BJ (cell line): ENCODE data around the gene MARK2. TPM values are rescaled to one million over a fixed set of nuclear protein-coding genes. Genes with fewer than 3 reads are reported as not detected.

Experiments used
- CTCF ChIA-PET: fragments of 350-600 bp; formaldehyde crosslinking; extraction: SDS; loops from one replicate; lab custom pipeline; 2021; ENCODE audit warnings: antibody characterized with exemption, inconsistent platforms; lab: Yijun Ruan, JAX
- POLR2A ChIA-PET: fragments of 300-600 bp; sonication (Branson Sonifier 250); formaldehyde crosslinking; extraction: SDS; loops from one replicate; lab custom pipeline; 2021; ENCODE audit warnings: antibody characterized with exemption; lab: Charles Lee
- DNase-seq: peaks from one replicate; pipeline ENCODE4 v3.0.0-alpha.2; 2011; ENCODE audit warnings: low read depth
- H3K27me3 ChIP-seq: 2 replicates; pipeline ENCODE4 v1.6.0; 2011; ENCODE audit warnings: low read length; ENCODE audit not compliant: control insufficient read depth, insufficient read depth
- H3K36me3 ChIP-seq: 2 replicates; pipeline ENCODE4 v1.5.1; 2011; ENCODE audit warnings: low read length; ENCODE audit not compliant: control insufficient read depth, insufficient read depth
- H3K4me3 ChIP-seq: 2 replicates; pipeline ENCODE4 v1.5.1; 2011; ENCODE audit warnings: low read depth, mild to moderate bottlenecking, control low read depth, low read length
- polyA plus RNA-seq: library from polyadenylated mRNA; depleted of rRNA; stranded (reverse); fragments of >200 nt; gene quantifications from 2 replicates; pipeline ENCODE4 v1.2.3, GENCODE V29; 2011
- TF ChIP-seq, protein P1 (sequence below): IDR thresholded peaks from 2 replicates; pipeline ENCODE4 v1.5.1; 2011; ENCODE audit warnings: low read depth, mild to moderate bottlenecking, control low read depth, inconsistent platforms, low read length, moderate library complexity; ENCODE audit not compliant: insufficient read depth

MARK2 gene
- polyA plus RNA-seq, 1 experiment: 13.8 TPM

- ChIA-PET CTCF (interaction anchor here (1.2 to 3.8 kb wide), 2 partner anchors 8 to 77 kb away, joined by 4 to 13 read pairs; no protein-coding TSS in a partner anchor), POLR2A (no interaction called here)
- no peak overlapping the region for H3K4me3 ChIP-seq
- DNase-seq: no peak
- H3K27me3 ChIP-seq: no peaks in the 10 kb centered on the region
- H3K36me3 ChIP-seq: peaks cover 3% of the 10 kb centered on the region
- TF ChIP-seq, protein P1, sequence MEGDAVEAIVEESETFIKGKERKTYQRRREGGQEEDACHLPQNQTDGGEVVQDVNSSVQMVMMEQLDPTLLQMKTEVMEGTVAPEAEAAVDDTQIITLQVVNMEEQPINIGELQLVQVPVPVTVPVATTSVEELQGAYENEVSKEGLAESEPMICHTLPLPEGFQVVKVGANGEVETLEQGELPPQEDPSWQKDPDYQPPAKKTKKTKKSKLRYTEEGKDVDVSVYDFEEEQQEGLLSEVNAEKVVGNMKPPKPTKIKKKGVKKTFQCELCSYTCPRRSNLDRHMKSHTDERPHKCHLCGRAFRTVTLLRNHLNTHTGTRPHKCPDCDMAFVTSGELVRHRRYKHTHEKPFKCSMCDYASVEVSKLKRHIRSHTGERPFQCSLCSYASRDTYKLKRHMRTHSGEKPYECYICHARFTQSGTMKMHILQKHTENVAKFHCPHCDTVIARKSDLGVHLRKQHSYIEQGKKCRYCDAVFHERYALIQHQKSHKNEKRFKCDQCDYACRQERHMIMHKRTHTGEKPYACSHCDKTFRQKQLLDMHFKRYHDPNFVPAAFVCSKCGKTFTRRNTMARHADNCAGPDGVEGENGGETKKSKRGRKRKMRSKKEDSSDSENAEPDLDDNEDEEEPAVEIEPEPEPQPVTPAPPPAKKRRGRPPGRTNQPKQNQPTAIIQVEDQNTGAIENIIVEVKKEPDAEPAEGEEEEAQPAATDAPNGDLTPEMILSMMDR: no peak
Measured at GRCh38 chr11:63913866-63914830, 75.2 kb downstream of the MARK2 start.

DNA sequence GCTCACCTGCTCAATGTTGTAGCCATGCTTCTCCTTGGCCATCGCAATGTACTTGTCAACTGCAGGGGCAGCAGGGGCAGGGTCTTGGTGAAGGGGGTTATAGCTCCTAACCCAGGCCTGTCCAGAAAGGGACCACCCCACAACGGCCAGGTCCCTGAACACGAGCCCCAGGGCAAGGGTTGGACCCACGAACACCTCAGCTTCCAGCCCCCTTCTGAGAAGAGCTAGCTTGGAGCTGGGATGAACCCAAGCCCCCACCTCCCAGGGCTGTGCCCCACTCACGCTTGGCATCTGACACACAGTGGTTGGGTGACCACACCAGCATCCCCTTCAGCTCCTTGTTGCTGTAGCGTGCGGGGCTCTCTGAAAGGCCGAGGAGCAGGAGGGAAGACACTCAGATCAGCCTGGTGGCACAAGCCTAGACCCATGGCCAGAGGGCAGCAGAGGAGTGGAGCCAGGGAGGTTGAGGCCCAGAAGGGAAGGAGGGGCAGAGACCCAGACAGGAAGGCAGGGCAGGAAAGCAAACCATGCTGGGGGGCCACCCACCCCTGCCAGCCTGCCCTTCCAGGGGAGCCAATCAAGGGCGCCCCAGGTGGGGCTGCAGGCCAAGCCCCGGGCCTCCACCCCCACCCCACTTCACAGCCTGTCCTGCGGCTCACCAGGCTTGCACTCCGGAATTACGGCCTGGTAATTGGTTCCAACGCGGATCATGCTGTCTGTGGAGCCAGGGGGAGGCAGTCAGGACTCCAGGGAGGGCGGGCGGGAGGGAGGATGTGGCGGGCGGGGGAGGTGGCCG, 76.2 kb downstream of the MARK2 start:
- ChIA-PET CTCF (interaction anchor here (1.0 to 3.8 kb wide), 7 partner anchors 8 to 78 kb away, joined by 3 to 15 read pairs (median 4); no protein-coding TSS in a partner anchor), POLR2A (no interaction called here)
- DNase-seq: no peak
- no peak overlapping the region for H3K4me3 ChIP-seq
- 0 out of 2 replicates have a peak, but pooled peaks cover 2% of the 10 kb centered on the region for H3K27me3 ChIP-seq
- TF ChIP-seq, protein P1: no peak
- peaks cover 2% of the 10 kb centered on the region for H3K36me3 ChIP-seq

GRCh38 chr11:63915961-63916836, 77.3 kb downstream of the MARK2 start:
- TF ChIP-seq, protein P1: peak; percentile 72
- ChIA-PET POLR2A (interaction anchor here (0.6 to 1.0 kb wide), 2 partner anchors 64 to 353 kb away, joined by 3 to 7 read pairs; no protein-coding TSS in a partner anchor), CTCF (interaction anchor here (0.6 to 3.8 kb wide), 11 partner anchors 9 to 150 kb away, joined by 3 to 15 read pairs (median 3); no protein-coding TSS in a partner anchor)
- Histone ChIP-seq H3K27me3 (peaks cover 2% of the 10 kb centered on the region; the same call in 1 of the 2 replicates), H3K4me3 (peak overlapping the region; percentile 57), H3K36me3 (no peaks in the 10 kb centered on the region)
- DNase-seq: no peak

- Histone ChIP-seq H3K27me3 (peaks cover 2% of the 10 kb centered on the region; the same call in 1 of the 2 replicates), H3K4me3 (peak within 1 kb of the TSS; percentile 57), H3K36me3 (no peaks in the 10 kb centered on the region)
- ChIA-PET POLR2A (interaction anchor here (0.7 to 1.0 kb wide), 2 partner anchors 64 to 388 kb away, joined by 4 to 7 read pairs; partner anchors contain the start of gene ESRRA), CTCF (interaction anchor here (0.6 to 3.8 kb wide), 10 partner anchors 10 to 149 kb away, joined by 3 to 15 read pairs (median 4); partner anchors contain the start of gene MARK2)
- TF ChIP-seq, protein P1: no peak
- DNase-seq: no peak
Measured at GRCh38 chr11:63916837-63917691, 78.2 kb downstream of the MARK2 start, which contains the start of gene RCOR2. TSS of gene RCOR2 (minus strand) at chr11:63917164. CDS start at chr11:63916456, 708 bp downstream.
